SKM-1 (cell line): Measurements from ENCODE around the gene TMEM115.
A peak's percentile ranks its signal among the peaks of the same experiment; 100 is the strongest.

Source experiments
- DNase-seq: peaks from one replicate; lab custom pipeline; 2025; ENCODE audit not compliant: unreplicated experiment; lab: John Stamatoyannopoulos, UW

TMEM115 gene

GRCh38 chr3:50378024-50378423 lies 18.7 kb upstream of the TMEM115 start:
- DNase-seq = no peak

GRCh38 chr3:50375258-50375931 lies 16.1 kb upstream of the TMEM115 start:
- no peak for DNase-seq

GRCh38 chr3:50374363-50375257 lies 15.3 kb upstream of the TMEM115 start:
- DNase-seq = no peak

- DNase-seq = no peak
These were observed 14.1 kb upstream of the TMEM115 start for GRCh38 chr3:50373146-50374051.

GRCh38 chr3:50372349-50372748 lies 13.0 kb upstream of the TMEM115 start:
- DNase-seq = no peak

- no peak for DNase-seq
These were observed 11.9 kb upstream of the TMEM115 start for GRCh38 chr3:50371133-50371685.

GRCh38 chr3:50370594-50370993 lies 11.3 kb upstream of the TMEM115 start:
- no peak for DNase-seq

- no peak for DNase-seq
These were observed 9.8 kb upstream of the TMEM115 start for GRCh38 chr3:50369012-50369670.

GRCh38 chr3:50365842-50366220 lies 6.5 kb upstream of the TMEM115 start:
- no peak for DNase-seq

- DNase-seq = peak; percentile 34
These were observed 5.9 kb upstream of the TMEM115 start for GRCh38 chr3:50365080-50365841.

- DNase-seq = no peak
These were observed 5.3 kb upstream of the TMEM115 start for GRCh38 chr3:50364573-50365079.

- no peak for DNase-seq
These were observed 414 bp upstream of the TMEM115 start for GRCh38 chr3:50359760-50360110.

GRCh38 chr3:50358355-50358910 lies 888 bp downstream of the TMEM115 start:
- no peak for DNase-seq

- DNase-seq = no peak
These were observed 1.8 kb downstream of the TMEM115 start for GRCh38 chr3:50357481-50357880.

GRCh38 chr3:50356553-50356952 lies 2.8 kb downstream of the TMEM115 start:
- no peak for DNase-seq

GRCh38 chr3:50355829-50356552 lies 3.3 kb downstream of the TMEM115 start:
- no peak for DNase-seq

- no peak for DNase-seq
These were observed 4.5 kb downstream of the TMEM115 start for GRCh38 chr3:50354850-50355249.

- DNase-seq = no peak
These were observed 5.0 kb downstream of the TMEM115 start for GRCh38 chr3:50354186-50354764.
